GM18907 (cell line): ENCODE data around the gene LTB.
"Not testable (repeated sequence)": the region's sequence is repeated elsewhere in the genome, so short reads cannot be mapped to it uniquely, and the experiment has no call there.

Source experiments
- ATAC-seq: cut with Tn5 transposase; IDR thresholded peaks from one replicate; pipeline ENCODE4 v1.9.1; 2021; ENCODE audit warnings: mild to moderate bottlenecking, moderate library complexity; ENCODE audit not compliant: unreplicated experiment

LTB gene

GRCh38 chr6:31609519-31610406, 27.5 kb upstream of the LTB start:
- no peak for ATAC-seq

GRCh38 chr6:31607317-31607716, 25.1 kb upstream of the LTB start:
- ATAC-seq, result no peak

GRCh38 chr6:31597006-31597405, 14.8 kb upstream of the LTB start:
- no peak for ATAC-seq

- ATAC-seq, result no peak
Observed at GRCh38 chr6:31592396-31592771, 10.2 kb upstream of the LTB start.

GRCh38 chr6:31590691-31591090, 8.5 kb upstream of the LTB start:
- ATAC-seq, result not testable (repeated sequence)

- no peak for ATAC-seq
Observed at GRCh38 chr6:31588871-31589650, 6.8 kb upstream of the LTB start.

- ATAC-seq, result no peak
Observed at GRCh38 chr6:31587791-31588777, 5.9 kb upstream of the LTB start.

- ATAC-seq, result no peak
Observed at GRCh38 chr6:31586599-31587281, 4.5 kb upstream of the LTB start.

- ATAC-seq, result no peak
Observed at GRCh38 chr6:31586008-31586407, 3.8 kb upstream of the LTB start, which contains the start of gene LST1. LST1 (plus strand) TSS chr6:31586277; CDS start chr6:31587300, 1,023 bp downstream.

GRCh38 chr6:31585491-31585890, 3.3 kb upstream of the LTB start:
- ATAC-seq, result no peak

GRCh38 chr6:31581434-31582229, 592 bp downstream of the LTB start:
- no peak for ATAC-seq

- peak; percentile 50 for ATAC-seq
Observed at GRCh38 chr6:31580807-31581433, 1.3 kb downstream of the LTB start.

- no peak for ATAC-seq
Observed at GRCh38 chr6:31580438-31580740, 1.8 kb downstream of the LTB start.

- no peak for ATAC-seq
Observed at GRCh38 chr6:31579546-31580437, 2.4 kb downstream of the LTB start.

- no peak for ATAC-seq
Observed at GRCh38 chr6:31579119-31579505, 3.1 kb downstream of the LTB start.

GRCh38 chr6:31578184-31579118, 3.8 kb downstream of the LTB start:
- no peak for ATAC-seq

GRCh38 chr6:31577579-31577966, 4.7 kb downstream of the LTB start:
- no peak for ATAC-seq
